LHCN-M2 (cell line): ENCODE measurements around the gene AXIN2. TPM values are rescaled to one million over a fixed set of nuclear protein-coding genes. Genes with fewer than 3 reads are reported as not detected.

Experiments used
- DNase-seq: peaks from one replicate; pipeline ENCODE4 v3.0.0-alpha.2; 2012; ENCODE audit warnings: low read depth
- total RNA-seq: library from RNA; depleted of rRNA; stranded (reverse); fragments of >200 nt; gene quantifications from 2 replicates; pipeline ENCODE4 v1.2.3, GENCODE V29; 2014

Gene AXIN2
- total RNA-seq, 1 experiment from 2014 or later, result 1.4 TPM

- peak; percentile 46 for DNase-seq
Observed at GRCh38 chr17:65556014-65556909, 5.2 kb downstream of the AXIN2 start.

GRCh38 chr17:65554553-65555223 lies 6.8 kb downstream of the AXIN2 start:
- no peak for DNase-seq

- no peak for DNase-seq
Observed at GRCh38 chr17:65553646-65554552, 7.5 kb downstream of the AXIN2 start.

GRCh38 chr17:65553009-65553645 lies 8.3 kb downstream of the AXIN2 start:
- DNase-seq, result peak; percentile 15

DNA sequence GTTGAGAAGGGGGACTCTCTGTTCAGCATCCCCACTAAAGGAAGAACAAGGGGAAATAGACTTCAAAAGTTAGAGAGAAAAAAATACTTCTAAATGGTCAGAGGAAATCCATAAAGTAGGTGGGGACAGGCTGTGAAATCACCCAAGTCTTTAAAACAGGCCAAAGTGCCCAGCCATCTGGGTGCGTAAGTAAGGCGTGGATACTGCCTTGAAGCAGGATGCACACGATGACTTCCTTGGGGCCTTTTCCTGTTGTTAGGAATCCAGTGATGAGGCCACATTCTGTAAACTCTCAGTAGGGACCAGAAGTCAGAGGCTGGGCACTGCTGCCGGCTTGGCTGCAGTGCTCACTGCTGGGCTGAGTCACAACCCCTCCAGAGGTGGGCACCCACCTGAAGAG lies 9.2 kb downstream of the AXIN2 start:
- DNase-seq, result no peak

DNA sequence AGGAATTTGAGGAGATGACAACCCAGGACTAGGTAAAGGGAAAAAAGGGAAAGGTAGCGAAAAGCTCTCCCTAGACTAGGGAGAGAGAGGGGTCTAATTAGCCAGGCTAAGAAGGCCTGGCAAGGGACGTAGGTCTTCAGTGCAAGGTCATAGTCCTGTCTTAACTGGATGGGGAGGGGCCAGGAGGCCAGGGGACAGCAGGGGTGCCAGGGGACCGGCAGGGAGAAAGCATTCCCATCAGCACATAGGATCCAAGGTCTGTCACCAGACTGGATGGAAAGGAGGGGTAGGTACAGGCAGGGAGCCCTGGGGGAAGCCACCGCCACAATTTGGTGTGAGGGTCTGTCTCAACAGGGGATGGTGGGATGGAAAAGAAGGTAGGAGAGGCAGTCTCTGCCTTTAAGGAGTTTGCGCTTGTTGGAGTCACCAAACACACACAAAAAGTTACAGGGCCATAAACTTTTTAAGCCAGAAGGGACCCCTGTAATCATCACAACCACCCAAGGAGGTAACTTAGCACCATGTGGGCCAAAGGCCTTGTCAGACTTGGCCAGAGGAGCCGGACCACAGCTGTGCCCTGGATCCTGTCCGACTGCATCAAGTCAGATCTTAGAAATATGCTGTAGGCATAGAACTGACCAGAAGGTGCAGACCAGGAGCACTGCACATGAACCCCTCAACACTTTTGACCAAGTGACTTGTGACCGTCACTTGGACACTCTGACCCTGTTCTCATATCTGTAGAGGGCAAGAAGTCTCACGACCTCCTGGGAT lies 10.0 kb downstream of the AXIN2 start:
- no peak for DNase-seq

DNA sequence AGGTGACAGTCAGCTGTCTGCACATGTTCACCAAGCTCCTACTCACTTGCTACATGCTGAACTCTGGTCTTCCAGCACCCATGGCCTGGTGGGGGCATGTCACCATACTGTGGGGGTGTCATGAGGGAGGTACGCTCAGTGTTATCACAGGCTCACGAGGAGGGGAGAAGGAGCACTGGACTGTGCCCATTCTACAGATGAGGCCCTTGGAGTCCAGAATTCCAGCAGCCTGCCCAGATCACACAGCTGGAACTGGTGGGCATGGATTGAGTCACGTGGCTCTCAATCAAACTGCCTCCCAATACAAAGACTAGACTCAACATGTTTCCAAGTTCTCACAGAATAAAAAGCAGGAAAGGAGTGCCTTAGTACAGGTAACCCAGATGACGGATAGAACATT lies 10.7 kb downstream of the AXIN2 start:
- no peak for DNase-seq

GRCh38 chr17:65550075-65550662 lies 11.3 kb downstream of the AXIN2 start:
- no peak for DNase-seq

DNA sequence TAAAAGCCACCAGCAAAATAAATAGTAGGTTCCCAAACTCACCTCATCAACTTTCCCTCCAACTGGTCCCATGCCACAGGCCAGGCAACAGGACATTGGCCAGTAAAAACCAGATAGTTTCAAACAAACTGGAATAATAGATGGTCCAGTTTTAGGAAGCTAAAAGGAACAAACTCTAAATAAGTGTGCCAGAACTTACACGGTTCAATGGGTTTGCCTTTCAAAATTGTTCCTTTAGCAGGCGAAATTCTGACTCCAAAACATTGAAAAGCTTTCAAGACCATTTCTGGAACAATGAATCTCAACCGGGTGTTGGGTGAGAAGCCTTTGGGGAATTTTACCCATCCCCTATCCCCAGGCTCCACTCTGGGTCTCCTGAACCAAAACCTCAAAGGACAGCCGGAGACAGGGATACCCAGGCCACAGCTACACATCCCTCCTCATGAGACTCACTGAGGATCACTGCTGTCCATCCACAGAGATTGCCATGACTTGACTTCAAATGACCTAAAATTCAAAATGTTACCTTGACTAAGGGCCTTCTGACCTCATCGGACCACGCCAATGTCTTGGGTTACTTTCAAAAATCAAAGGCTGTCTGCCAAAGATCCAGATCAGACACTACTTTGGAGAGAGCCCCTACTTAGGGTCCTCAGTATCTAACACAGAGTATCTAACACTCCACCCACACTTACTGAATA lies 13.0 kb downstream of the AXIN2 start:
- no peak for DNase-seq

DNA sequence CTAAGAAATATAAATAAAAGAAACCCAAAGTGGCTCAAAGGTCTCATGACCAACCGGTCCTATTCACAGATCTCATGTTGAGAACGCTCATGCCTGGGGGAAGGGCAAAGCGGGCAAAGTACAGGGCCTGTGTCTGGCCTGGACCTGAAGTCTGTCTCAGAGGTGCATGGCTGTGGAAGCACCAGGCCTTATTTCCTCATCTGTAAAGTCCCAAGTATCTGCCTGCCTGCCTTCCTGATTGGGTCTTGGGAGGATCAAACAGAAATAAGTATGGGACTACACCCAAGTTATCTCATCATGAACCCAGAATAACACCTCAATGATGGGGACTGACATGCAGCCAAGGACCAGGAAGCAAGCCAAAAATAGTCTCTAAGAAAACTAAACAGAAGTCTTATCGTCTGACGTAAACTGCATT lies 14.2 kb downstream of the AXIN2 start:
- no peak for DNase-seq

DNA sequence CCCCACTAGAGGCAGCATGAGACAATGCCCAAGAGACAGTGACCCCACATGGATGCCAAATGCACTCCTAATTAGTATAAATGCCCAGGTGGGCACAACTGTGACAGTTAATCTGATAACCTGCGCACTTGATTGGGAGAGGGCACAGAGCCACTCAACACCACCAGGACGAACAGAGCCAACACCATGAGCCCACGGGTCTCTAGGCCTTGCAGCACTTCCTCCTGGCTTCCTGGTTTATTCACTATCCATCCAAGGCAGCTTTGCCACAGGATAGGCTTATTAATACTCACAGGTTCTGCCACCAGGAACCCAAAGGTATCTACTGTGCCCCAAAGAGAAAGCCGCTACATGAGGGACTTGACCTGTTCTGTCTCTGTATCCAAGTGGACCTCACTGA lies 14.9 kb downstream of the AXIN2 start:
- no peak for DNase-seq

DNA sequence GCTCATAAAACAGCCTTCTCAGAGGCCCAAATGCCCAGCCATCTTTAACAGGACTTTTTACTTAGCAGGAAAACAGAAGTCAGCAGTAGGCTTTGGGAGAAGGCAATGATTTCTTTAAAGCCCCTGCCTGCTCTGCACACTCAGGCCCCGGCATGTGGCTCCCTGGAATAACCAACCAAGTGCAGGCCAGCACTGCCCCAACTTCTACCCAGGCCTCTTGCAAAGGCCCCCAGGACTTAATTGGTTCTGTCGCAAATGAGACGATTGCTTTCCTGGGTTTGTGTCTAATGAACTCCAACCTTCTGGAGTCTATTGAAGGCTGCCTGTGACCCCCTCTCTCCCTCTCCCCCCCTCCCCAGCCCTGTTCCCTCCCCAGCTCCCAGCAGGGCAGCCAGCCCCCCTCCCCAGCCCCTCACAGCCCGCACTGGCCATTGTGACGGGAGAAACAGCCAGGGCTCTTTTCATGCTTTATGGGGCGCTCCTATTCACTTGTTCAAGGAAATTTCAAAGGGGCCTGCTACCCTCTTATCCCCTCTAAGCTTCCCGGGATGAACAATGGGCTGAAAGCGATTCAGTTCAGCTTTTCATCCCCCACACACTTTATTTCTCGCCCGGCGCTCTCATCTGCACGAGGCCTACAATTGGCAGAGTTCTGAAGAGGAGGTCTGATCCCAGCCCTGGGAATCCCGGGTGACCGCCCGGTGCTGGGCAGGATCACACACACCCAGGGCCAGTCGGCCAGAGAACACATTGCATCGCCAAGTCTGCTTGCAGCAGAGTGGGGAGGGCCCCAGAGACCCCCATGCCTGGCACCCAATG lies 15.5 kb downstream of the AXIN2 start:
- DNase-seq, result no peak

- no peak for DNase-seq
Observed at GRCh38 chr17:65544672-65545071, 16.8 kb downstream of the AXIN2 start.

DNA sequence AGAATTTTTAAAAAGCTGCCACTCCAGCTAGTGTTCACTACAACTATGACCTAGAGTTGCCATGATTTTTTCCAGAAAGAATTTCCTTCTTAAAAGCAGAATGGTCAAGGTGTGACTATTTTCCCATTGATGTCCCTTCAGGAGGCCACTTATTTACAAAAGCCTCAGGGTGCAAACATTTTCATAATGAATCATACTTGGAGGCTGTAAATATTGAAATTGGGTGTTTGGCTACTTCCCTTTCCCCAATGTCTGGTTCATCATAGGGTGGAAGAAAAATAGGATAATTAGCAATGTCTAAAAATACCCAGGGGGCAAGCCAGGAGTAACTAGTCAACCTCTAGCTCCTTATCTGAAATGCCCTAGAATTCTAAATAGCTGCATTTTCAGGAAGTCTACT lies 18.8 kb downstream of the AXIN2 start:
- DNase-seq, result no peak

GRCh38 chr17:65542067-65542466 lies 19.4 kb downstream of the AXIN2 start:
- DNase-seq, result no peak

- DNase-seq, result no peak
Observed at GRCh38 chr17:65541453-65541852, 20.0 kb downstream of the AXIN2 start.

- no peak for DNase-seq
Observed at GRCh38 chr17:65539630-65540266, 21.7 kb downstream of the AXIN2 start.
